Testis (tissue), 3 donors: ENCODE data around the gene ITGA8. TPM values are rescaled to one million over a fixed set of nuclear protein-coding genes. Genes with fewer than 3 reads are reported as not detected.
"Not testable (repeated sequence)": the region's sequence is repeated elsewhere in the genome, so short reads cannot be mapped to it uniquely, and the experiment has no call there.

Experiments
- DNase-seq: peaks from one replicate; pipeline ENCODE4 v3.0.0-alpha.2; 2019
- H3K27ac ChIP-seq, 2 donors: fragments of 200-600 bp; sonication (generic); one replicate each; pipeline ENCODE4 v1.5.1; 2019
- H3K27me3 ChIP-seq: fragments of 200-600 bp; sonication (generic); one replicate; pipeline ENCODE4 v1.5.1; 2019
- H3K36me3 ChIP-seq: fragments of 200-600 bp; sonication (generic); one replicate; pipeline ENCODE4 v1.5.1; 2017; ENCODE audit warnings: low read depth; ENCODE audit errors: missing control alignments
- H3K4me1 ChIP-seq: fragments of 200-600 bp; sonication (generic); one replicate; pipeline ENCODE4 v1.5.1; 2019
- H3K4me3 ChIP-seq, 2 donors: fragments of 200-600 bp; sonication (generic); one replicate each; pipeline ENCODE4 v1.5.1; 2017 to 2019
- H3K9me3 ChIP-seq: fragments of 200-600 bp; sonication (generic); one replicate; pipeline ENCODE4 v1.5.1; 2017
- POLR2A ChIP-seq: fragments of 450-650 bp; IDR thresholded peaks from one replicate; pipeline ENCODE4 v1.6.1; 2017; ENCODE audit warnings: antibody characterized with exemption, mild to moderate bottlenecking, moderate library complexity
- WGBS, 2 donors: methylation state at CpG; one replicate each; pipeline ENCODE4 v1.1.5; 2018; 5-methylcytosine and 5-hydroxymethylcytosine counted together
- intact Hi-C: fragments of 100-400 bp; cut with DNase I; formaldehyde crosslinking; loops from one replicate; pipeline ENCODE4 v1.15.1; 2023; ENCODE audit warnings: low total_unique reads
- polyA plus RNA-seq: library from polyadenylated mRNA; stranded (reverse); fragments of 350-450 nt; fragmentation: Illumina TruSeq; extraction: RNeasy Lipid Tissue Mini Kit (QIAGEN cat#74804); gene quantifications from one replicate; pipeline ENCODE4 v1.2.3, GENCODE V29; 2014; ENCODE audit warnings: low read depth, low replicate concordance; ENCODE audit not compliant: insufficient read depth
- total RNA-seq, 2 donors: library from RNA; depleted of rRNA; stranded (reverse); fragments of >200 nt; gene quantifications; one replicate each; pipeline ENCODE4 v1.2.3, GENCODE V29; 2016
- TF ChIP-seq, protein P1 (sequence below), 3 experiments: fragments of 450-650 bp in 2 of 3; fragments of 200-600 bp in 1 of 3; sonication (generic) in 1 of 3; IDR thresholded peaks; one replicate each; pipeline ENCODE4 v1.5.1; 2016 to 2019; ENCODE audit warnings: antibody characterized with exemption in 3 of 3, mild to moderate bottlenecking in 2 of 3, moderate library complexity in 1 of 3

The ITGA8 gene
- total and polyA plus RNA-seq, 3 donors from 2014 or later, result 0.68 to 6.9 (median 0.79) TPM

DNA sequence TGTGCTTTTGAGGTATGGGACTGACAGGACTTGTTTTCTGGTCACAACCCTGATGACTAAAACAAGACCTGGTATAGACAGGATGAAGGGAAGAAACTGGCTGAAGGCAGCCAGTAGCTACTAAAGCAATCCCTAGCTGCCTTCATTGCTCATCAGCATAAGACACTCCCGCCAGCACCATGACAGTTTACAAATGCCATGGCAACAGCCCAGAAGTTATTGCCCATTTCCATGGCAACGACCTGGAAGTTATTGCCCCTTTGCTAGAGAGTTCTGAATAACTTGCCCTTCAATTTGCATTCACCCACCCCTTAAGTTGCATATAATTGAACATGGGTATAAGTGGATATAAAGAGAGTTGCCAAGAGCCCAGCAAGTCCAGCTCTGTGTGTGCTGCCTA is 179.0 kb downstream of the ITGA8 start:
- H3K4me1 ChIP-seq, result no peaks in the 10 kb centered on the region
- H3K9me3 ChIP-seq, result no peaks in the 10 kb centered on the region
- no peak overlapping the region for H3K27ac ChIP-seq
- DNase-seq, result no peak
- WGBS, 2 donors, result 88 to 90% methylated on average over 2 of the region's 2 CpGs
- intact Hi-C loops, result no loop called here
- no peaks in the 10 kb centered on the region for H3K27me3 ChIP-seq
- no peak overlapping the region for H3K4me3 ChIP-seq
- H3K36me3 ChIP-seq, result no peaks in the 10 kb centered on the region
- TF ChIP-seq POLR2A, result no peak
- TF ChIP-seq, protein P1, sequence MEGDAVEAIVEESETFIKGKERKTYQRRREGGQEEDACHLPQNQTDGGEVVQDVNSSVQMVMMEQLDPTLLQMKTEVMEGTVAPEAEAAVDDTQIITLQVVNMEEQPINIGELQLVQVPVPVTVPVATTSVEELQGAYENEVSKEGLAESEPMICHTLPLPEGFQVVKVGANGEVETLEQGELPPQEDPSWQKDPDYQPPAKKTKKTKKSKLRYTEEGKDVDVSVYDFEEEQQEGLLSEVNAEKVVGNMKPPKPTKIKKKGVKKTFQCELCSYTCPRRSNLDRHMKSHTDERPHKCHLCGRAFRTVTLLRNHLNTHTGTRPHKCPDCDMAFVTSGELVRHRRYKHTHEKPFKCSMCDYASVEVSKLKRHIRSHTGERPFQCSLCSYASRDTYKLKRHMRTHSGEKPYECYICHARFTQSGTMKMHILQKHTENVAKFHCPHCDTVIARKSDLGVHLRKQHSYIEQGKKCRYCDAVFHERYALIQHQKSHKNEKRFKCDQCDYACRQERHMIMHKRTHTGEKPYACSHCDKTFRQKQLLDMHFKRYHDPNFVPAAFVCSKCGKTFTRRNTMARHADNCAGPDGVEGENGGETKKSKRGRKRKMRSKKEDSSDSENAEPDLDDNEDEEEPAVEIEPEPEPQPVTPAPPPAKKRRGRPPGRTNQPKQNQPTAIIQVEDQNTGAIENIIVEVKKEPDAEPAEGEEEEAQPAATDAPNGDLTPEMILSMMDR (IDR thresholded peaks at IDR 0.05), result no peak

GRCh38 chr10:15539262-15539661 is 180.5 kb downstream of the ITGA8 start:
- H3K36me3 ChIP-seq, result no peaks in the 10 kb centered on the region
- no peak overlapping the region for H3K4me3 ChIP-seq
- intact Hi-C loops, result no loop called here
- H3K27ac ChIP-seq, result no peak overlapping the region
- no peaks in the 10 kb centered on the region for H3K27me3 ChIP-seq
- H3K9me3 ChIP-seq, result no peaks in the 10 kb centered on the region
- DNase-seq, result no peak
- WGBS, 2 donors, result 86 to 88% methylated on average over 1 of the region's 1 CpG
- TF ChIP-seq, protein P1 (IDR thresholded peaks at IDR 0.05), result no peak
- TF ChIP-seq POLR2A, result no peak
- H3K4me1 ChIP-seq, result no peaks in the 10 kb centered on the region

GRCh38 chr10:15534928-15535538 is 184.7 kb downstream of the ITGA8 start:
- H3K4me3 ChIP-seq, result peak overlapping the region; percentile 32 to 39
- H3K4me1 ChIP-seq, H3K27ac ChIP-seq, H3K27me3 ChIP-seq, DNase-seq, intact Hi-C loops, H3K36me3 ChIP-seq, H3K9me3 ChIP-seq: not testable (repeated sequence)
- 72% methylated on average over 29 of the region's 31 CpGs; no CpG with 5 or more reads in 1 of the 2 donors for WGBS, 2 donors

GRCh38 chr10:15531927-15532722 is 187.6 kb downstream of the ITGA8 start:
- TF ChIP-seq POLR2A, result no peak
- TF ChIP-seq, protein P1 (IDR thresholded peaks at IDR 0.05), result no peak

GRCh38 chr10:15528859-15529239 is 190.9 kb downstream of the ITGA8 start:
- 72 to 73% methylated on average over 4 of the region's 4 CpGs for WGBS, 2 donors
- no peak for DNase-seq
- Histone ChIP-seq H3K36me3 (no peaks in the 10 kb centered on the region), H3K27me3 (no peaks in the 10 kb centered on the region), H3K4me3 (no peak overlapping the region), H3K9me3 (no peaks in the 10 kb centered on the region), H3K4me1 (no peaks in the 10 kb centered on the region), H3K27ac (no peak overlapping the region)
- intact Hi-C loops, result no loop called here
- no peak for TF ChIP-seq POLR2A
- TF ChIP-seq, protein P1 (IDR thresholded peaks at IDR 0.05), result no peak

More at GRCh38 chr10:15531927-15532722, 187.6 kb downstream of the ITGA8 start:
- Histone ChIP-seq H3K36me3 (no peaks in the 10 kb centered on the region), H3K4me1 (no peaks in the 10 kb centered on the region), H3K4me3 (no peak overlapping the region), H3K27ac (no peak overlapping the region), H3K27me3 (no peaks in the 10 kb centered on the region), H3K9me3 (no peaks in the 10 kb centered on the region)
- 89 to 94% methylated on average over 13 of the region's 13 CpGs for WGBS, 2 donors
- intact Hi-C loops, result no loop called here
- DNase-seq, result no peak
